Osteocyte (in vitro differentiated cells): ENCODE data around the gene SHFL. TPM values are rescaled to one million over a fixed set of nuclear protein-coding genes. Genes with fewer than 3 reads are reported as not detected.

ENCODE experiments used
- DNase-seq: peaks from one replicate; pipeline ENCODE4 v3.0.0; 2021; ENCODE audit warnings: mixed read lengths; ENCODE audit not compliant: unreplicated experiment; ENCODE audit errors: extremely low spot score
- H3K27ac Mint-ChIP-seq: one replicate; pipeline ENCODE4 v1.8.0; 2021; ENCODE audit warnings: mild to moderate bottlenecking, mixed read lengths; ENCODE audit not compliant: unreplicated experiment
- H3K27me3 Mint-ChIP-seq: one replicate; pipeline ENCODE4 v1.8.0; 2021; ENCODE audit warnings: mixed read lengths; ENCODE audit not compliant: unreplicated experiment
- H3K36me3 Mint-ChIP-seq: one replicate; pipeline ENCODE4 v1.8.0; 2021; ENCODE audit warnings: mixed read lengths; ENCODE audit not compliant: unreplicated experiment
- H3K4me1 Mint-ChIP-seq: one replicate; pipeline ENCODE4 v1.8.0; 2021; ENCODE audit warnings: mixed read lengths; ENCODE audit not compliant: unreplicated experiment
- H3K4me3 Mint-ChIP-seq: one replicate; pipeline ENCODE4 v1.8.0; 2021; ENCODE audit warnings: mild to moderate bottlenecking, moderate library complexity, mixed read lengths; ENCODE audit not compliant: unreplicated experiment
- H3K9me3 Mint-ChIP-seq: one replicate; pipeline ENCODE4 v1.8.0; 2021; ENCODE audit warnings: mixed read lengths; ENCODE audit not compliant: unreplicated experiment
- total RNA-seq: library from RNA; stranded (reverse); gene quantifications from 2 replicates; pipeline ENCODE4 v1.2.1, GENCODE V29; 2021
- TF ChIP-seq, protein P1 (sequence below): fragments of 200-600 bp; sonication (generic); IDR thresholded peaks from 2 replicates; pipeline ENCODE4 v1.5.0; 2021; ENCODE audit warnings: antibody characterized with exemption, mild to moderate bottlenecking, moderate library complexity

The SHFL gene
- total RNA-seq, 1 donor from 2014 or later, result 38.7 TPM

DNA sequence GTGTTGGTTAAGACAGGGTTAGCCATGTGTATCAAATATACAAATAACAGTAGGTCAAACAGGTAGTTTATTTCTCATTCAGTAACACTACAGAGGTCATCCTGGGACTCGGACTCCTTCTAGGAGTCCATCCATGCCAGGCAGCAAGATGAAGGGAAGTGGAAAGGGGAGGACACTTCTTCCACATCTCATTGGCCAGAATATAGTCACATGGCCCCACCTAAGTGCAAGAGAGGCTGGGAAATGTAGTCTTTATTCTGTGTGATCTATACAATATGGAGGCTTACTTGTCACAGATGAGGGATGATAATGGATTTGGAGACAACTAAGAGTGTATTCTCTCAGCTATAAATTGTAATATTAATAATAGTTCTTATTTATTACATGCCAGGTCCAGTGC, 41.7 kb upstream of the SHFL start:
- Mint-ChIP-seq H3K27me3 (peaks cover 58% of the 10 kb centered on the region), H3K36me3 (no peaks in the 10 kb centered on the region), H3K4me3 (no peak overlapping the region), H3K27ac (no peak overlapping the region), H3K4me1 (no peaks in the 10 kb centered on the region), H3K9me3 (no peaks in the 10 kb centered on the region)
- no peak for DNase-seq
- TF ChIP-seq, protein P1, sequence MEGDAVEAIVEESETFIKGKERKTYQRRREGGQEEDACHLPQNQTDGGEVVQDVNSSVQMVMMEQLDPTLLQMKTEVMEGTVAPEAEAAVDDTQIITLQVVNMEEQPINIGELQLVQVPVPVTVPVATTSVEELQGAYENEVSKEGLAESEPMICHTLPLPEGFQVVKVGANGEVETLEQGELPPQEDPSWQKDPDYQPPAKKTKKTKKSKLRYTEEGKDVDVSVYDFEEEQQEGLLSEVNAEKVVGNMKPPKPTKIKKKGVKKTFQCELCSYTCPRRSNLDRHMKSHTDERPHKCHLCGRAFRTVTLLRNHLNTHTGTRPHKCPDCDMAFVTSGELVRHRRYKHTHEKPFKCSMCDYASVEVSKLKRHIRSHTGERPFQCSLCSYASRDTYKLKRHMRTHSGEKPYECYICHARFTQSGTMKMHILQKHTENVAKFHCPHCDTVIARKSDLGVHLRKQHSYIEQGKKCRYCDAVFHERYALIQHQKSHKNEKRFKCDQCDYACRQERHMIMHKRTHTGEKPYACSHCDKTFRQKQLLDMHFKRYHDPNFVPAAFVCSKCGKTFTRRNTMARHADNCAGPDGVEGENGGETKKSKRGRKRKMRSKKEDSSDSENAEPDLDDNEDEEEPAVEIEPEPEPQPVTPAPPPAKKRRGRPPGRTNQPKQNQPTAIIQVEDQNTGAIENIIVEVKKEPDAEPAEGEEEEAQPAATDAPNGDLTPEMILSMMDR, result no peak

DNA sequence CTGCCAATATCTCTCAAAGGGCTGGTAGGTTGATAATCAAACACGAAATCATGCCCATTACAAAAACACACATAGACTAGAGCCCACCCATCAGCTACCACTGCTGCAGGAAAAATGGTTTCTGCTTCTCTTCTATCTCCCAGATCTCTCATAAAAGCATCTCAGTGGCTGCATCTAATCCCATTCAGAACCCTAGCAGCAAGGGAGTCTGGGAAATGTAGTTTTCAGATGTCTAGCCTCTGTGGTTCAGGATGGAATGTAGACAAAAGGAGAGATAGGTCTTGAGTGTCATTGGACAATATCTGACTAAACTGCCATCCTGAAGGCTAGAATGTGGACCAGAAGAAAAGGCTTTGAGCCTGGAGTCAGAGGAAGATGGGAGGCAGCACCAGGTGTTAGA, 40.7 kb upstream of the SHFL start:
- Mint-ChIP-seq H3K27me3 (peaks cover 55% of the 10 kb centered on the region), H3K9me3 (no peaks in the 10 kb centered on the region), H3K4me1 (no peaks in the 10 kb centered on the region), H3K27ac (no peak overlapping the region), H3K36me3 (no peaks in the 10 kb centered on the region), H3K4me3 (no peak overlapping the region)
- TF ChIP-seq, protein P1, result no peak
- DNase-seq, result no peak

DNA sequence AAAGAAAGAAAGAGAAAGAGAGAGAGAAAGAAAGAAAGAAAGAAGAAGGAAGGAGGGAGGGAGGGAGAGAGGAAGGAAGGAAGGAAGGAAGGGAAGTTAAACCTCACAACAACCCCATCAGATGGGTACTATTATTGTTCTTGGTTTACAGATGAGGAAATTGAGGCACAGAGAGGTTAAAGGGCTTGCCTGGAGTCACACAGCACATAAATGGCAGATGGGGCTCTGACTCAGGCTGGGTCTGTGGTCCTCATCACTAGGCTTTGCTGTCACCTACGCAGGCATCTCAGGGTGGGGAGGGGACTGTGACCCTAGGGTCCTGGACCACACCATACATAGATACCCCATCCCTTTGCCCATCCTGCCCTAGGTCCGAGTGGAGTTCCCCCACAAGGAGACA, 36.5 kb upstream of the SHFL start:
- Mint-ChIP-seq H3K27me3 (peaks cover 26% of the 10 kb centered on the region), H3K27ac (no peak overlapping the region), H3K9me3 (no peaks in the 10 kb centered on the region), H3K36me3 (no peaks in the 10 kb centered on the region), H3K4me1 (no peaks in the 10 kb centered on the region), H3K4me3 (no peak overlapping the region)
- no peak for DNase-seq
- TF ChIP-seq, protein P1, result no peak

DNA sequence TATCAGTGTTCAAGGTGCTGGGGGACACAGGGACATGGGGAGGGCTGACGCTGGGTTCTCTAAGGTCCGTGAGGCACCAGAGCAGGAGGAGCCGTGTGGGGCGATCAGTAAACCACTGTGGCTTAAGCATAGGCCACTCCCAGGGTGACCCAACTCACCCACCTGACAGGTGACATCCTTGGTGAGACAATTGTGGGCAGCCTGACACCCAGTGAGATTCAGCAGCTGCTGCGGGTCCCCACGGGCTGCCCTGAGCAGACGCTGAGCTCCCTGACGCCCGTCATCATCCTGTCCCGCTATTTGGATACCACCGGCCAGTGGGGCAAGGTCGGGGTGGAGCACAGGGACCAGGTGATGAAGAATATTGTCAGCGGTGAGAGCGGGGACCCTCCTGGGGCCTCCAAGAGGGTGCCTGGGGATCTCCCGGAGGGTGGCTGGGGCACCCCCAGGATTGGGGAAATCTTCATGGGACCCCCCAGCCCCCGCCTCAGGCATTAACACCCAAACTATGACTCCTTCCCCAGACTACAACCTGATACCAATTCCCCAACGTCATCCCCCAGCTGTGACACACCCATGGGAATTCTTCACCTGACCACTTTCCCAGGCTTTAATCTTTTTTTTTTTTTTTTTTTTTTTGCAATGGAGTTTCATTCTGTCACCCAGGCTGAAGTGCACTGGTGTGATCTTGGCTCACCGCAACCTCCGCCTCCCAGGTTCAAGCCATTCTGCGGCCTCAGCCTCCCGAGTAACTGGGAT, 33.3 kb upstream of the SHFL start:
- no peak for DNase-seq
- no peaks in the 10 kb centered on the region for H3K4me1 Mint-ChIP-seq
- H3K27me3 Mint-ChIP-seq, result peaks cover 15% of the 10 kb centered on the region
- no peaks in the 10 kb centered on the region for H3K36me3 Mint-ChIP-seq
- TF ChIP-seq, protein P1, result no peak
- H3K4me3 Mint-ChIP-seq, result no peak overlapping the region
- no peak overlapping the region for H3K27ac Mint-ChIP-seq
- H3K9me3 Mint-ChIP-seq, result no peaks in the 10 kb centered on the region

DNA sequence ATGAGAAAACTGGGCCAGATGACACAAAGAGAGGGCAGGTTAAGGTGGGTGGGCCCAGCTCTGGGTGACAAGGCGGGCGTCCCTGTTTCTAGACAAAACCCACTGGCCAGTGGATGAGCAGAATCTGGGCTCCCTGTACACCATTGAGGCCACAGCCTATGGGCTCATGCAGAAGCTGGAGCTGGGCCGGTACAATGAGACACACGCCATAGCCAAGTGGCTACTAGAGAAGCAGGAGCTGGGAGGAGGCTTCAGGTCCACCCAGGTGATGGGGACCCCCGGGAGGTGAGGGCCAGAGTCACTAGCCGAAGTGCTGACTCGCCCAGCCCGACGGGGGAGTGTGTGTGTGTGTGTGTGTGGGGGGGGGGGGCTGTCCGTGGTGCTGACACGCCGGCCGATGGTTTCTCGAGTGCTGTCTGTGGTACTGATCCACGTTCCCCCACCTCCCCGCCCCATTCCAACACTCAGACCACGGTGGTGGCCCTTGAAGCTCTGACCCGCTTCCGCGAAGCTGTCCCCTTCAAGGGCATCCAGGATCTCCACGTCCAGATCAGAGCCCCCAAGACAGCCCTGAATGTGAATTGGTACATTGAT, 24.3 kb upstream of the SHFL start:
- no peak overlapping the region for H3K27ac Mint-ChIP-seq
- no peaks in the 10 kb centered on the region for H3K4me1 Mint-ChIP-seq
- peaks cover 24% of the 10 kb centered on the region for H3K27me3 Mint-ChIP-seq
- no peak for DNase-seq
- no peaks in the 10 kb centered on the region for H3K36me3 Mint-ChIP-seq
- TF ChIP-seq, protein P1, result no peak
- no peak overlapping the region for H3K4me3 Mint-ChIP-seq
- H3K9me3 Mint-ChIP-seq, result no peaks in the 10 kb centered on the region
